Esophagus squamous epithelium (tissue), 5 donors: ENCODE measurements around the gene HS6ST1. TPM values are rescaled to one million over a fixed set of nuclear protein-coding genes. Genes with fewer than 3 reads are reported as not detected.

Experiments used
- DNase-seq: peaks from one replicate; lab custom pipeline; 2025; lab: John Stamatoyannopoulos, UW
- H3K27ac ChIP-seq, 4 donors: fragments of 200-600 bp; sonication (generic); one replicate each; pipeline ENCODE4 v1.5.1; 2016 to 2019; ENCODE audit warnings: mild to moderate bottlenecking in 1 of 4
- H3K27me3 ChIP-seq, 4 donors: fragments of 200-600 bp; sonication (generic); 1 replicate in 3 of 4; 2 replicates in 1 of 4; pipeline versions ENCODE4 v1.5.1 to v1.6.0; 2017 to 2021; ENCODE audit warnings: antibody characterized with exemption in 1 of 4
- H3K36me3 ChIP-seq, 3 donors: fragments of 200-600 bp; sonication (generic); one replicate each; pipeline ENCODE4 v1.5.1; 2016 to 2019
- H3K4me1 ChIP-seq, 3 donors: fragments of 200-600 bp; sonication (generic); one replicate each; pipeline ENCODE4 v1.5.1; 2017 to 2019
- H3K4me3 ChIP-seq, 4 donors: fragments of 200-600 bp; sonication (generic); 1 replicate in 3 of 4; 2 replicates in 1 of 4; pipeline ENCODE4 v1.5.1; 2016 to 2019; ENCODE audit warnings: mild to moderate bottlenecking in 2 of 4, moderate library complexity in 1 of 4
- H3K9me3 ChIP-seq, 3 donors: fragments of 200-600 bp; sonication (generic); one replicate each; pipeline ENCODE4 v1.5.1; 2016 to 2019
- POLR2A ChIP-seq, 4 donors: fragments of 450-650 bp; IDR thresholded peaks; one replicate each; pipeline ENCODE4 v1.6.1; 2017; ENCODE audit warnings: antibody characterized with exemption in 4 of 4, mild to moderate bottlenecking in 4 of 4, moderate library complexity in 3 of 4
- WGBS, 2 donors: methylation state at CpG; one replicate each; pipeline ENCODE4 v1.1.5; 2018; 5-methylcytosine and 5-hydroxymethylcytosine counted together
- intact Hi-C: fragments of 100-400 bp; cut with DNase I; formaldehyde crosslinking; loops from one replicate; pipeline ENCODE4 v1.15.0; 2022
- total RNA-seq, 4 donors: library from RNA; depleted of rRNA; stranded (reverse); fragments of >200 nt; gene quantifications; one replicate each; pipeline ENCODE4 v1.1.0, GENCODE V29; 2016
- TF ChIP-seq, protein P1 (sequence below), 6 experiments: fragments of 450-650 bp in 4 of 6; fragments of 200-600 bp in 2 of 6; sonication (generic) in 2 of 6; IDR thresholded peaks; one replicate each; pipeline ENCODE4 v1.5.1; 2016 to 2019; ENCODE audit warnings: antibody characterized with exemption in 6 of 6, mild to moderate bottlenecking in 4 of 6, moderate library complexity in 4 of 6
- donor health status: DM: yes; HTN: yes; CAD: no.

The HS6ST1 gene
- total RNA-seq, 4 donors from 2014 or later = 44.7 to 73.8 (median 56.8) TPM

DNA sequence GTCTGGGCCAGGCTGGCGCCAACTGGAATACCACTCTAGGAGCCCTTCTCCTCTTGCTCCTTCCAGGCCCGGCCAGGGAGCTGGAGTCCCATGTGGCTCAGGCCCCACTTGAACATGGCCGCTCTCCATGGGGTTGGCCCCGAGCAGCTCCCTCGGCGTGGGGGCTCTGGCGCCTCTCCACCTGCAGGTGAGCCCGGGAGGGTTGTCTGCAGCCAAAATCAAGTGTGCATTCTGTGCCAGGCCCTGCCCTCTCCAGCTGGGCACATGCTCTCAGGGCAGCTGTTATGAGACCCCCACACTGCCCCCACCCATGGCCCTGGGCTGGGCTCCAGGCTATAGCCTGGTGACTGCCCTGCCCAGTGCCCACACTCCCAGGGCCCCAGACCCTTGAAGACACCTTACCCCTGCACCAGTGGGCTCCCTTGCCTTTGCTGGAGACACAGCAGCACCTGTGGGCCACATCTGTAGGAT, 45.8 kb upstream of the HS6ST1 start:
- no peak overlapping the region for H3K27ac ChIP-seq
- no peaks in the 10 kb centered on the region for H3K9me3 ChIP-seq
- H3K4me3 ChIP-seq = no peak overlapping the region
- peaks cover 6 to 23% (median 13%) of the 10 kb centered on the region in 3 donors for H3K4me1 ChIP-seq
- 87 to 100% methylated on average over 3 to 7 of the region's 8 CpGs for WGBS, 2 donors
- TF ChIP-seq, protein P1, sequence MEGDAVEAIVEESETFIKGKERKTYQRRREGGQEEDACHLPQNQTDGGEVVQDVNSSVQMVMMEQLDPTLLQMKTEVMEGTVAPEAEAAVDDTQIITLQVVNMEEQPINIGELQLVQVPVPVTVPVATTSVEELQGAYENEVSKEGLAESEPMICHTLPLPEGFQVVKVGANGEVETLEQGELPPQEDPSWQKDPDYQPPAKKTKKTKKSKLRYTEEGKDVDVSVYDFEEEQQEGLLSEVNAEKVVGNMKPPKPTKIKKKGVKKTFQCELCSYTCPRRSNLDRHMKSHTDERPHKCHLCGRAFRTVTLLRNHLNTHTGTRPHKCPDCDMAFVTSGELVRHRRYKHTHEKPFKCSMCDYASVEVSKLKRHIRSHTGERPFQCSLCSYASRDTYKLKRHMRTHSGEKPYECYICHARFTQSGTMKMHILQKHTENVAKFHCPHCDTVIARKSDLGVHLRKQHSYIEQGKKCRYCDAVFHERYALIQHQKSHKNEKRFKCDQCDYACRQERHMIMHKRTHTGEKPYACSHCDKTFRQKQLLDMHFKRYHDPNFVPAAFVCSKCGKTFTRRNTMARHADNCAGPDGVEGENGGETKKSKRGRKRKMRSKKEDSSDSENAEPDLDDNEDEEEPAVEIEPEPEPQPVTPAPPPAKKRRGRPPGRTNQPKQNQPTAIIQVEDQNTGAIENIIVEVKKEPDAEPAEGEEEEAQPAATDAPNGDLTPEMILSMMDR (IDR thresholded peaks at IDR 0.05) = no peak
- no peak for TF ChIP-seq POLR2A (IDR thresholded peaks at IDR 0.05)
- no peaks in the 10 kb centered on the region for H3K36me3 ChIP-seq
- intact Hi-C loops = no loop called here
- H3K27me3 ChIP-seq = no peaks in the 10 kb centered on the region
- no peak for DNase-seq

DNA sequence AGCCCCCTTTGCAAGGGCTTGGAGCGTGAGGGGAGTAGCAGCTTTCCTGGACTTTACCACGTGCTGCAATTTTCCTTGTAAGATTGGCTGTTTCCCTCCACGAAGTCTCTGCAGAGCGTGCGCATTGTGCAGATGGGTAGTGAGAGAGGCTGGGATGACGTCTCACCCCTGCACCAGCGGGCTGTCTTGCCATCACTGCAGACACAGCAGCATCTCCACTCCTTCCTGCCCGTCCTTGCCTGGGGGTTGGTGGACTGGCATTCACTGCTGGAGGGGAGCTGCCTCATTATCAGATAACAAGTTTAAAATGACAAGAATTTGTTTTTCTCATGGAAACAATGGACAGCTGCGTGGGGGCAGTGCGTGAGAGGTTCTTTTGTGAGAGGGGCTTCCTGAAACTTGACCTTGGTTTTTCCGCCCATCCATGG, 45.3 kb upstream of the HS6ST1 start:
- 68 to 82% methylated on average over 5 to 11 of the region's 11 CpGs for WGBS, 2 donors
- intact Hi-C loops = no loop called here
- H3K4me3 ChIP-seq = no peak overlapping the region
- H3K27me3 ChIP-seq = no peaks in the 10 kb centered on the region
- no peaks in the 10 kb centered on the region for H3K36me3 ChIP-seq
- no peaks in the 10 kb centered on the region for H3K9me3 ChIP-seq
- DNase-seq = no peak
- TF ChIP-seq POLR2A (IDR thresholded peaks at IDR 0.05) = no peak
- TF ChIP-seq, protein P1 (IDR thresholded peaks at IDR 0.05) = no peak
- H3K4me1 ChIP-seq = peaks cover under 1 to 18% (median 8%) of the 10 kb centered on the region in 3 donors
- H3K27ac ChIP-seq = no peak overlapping the region

DNA sequence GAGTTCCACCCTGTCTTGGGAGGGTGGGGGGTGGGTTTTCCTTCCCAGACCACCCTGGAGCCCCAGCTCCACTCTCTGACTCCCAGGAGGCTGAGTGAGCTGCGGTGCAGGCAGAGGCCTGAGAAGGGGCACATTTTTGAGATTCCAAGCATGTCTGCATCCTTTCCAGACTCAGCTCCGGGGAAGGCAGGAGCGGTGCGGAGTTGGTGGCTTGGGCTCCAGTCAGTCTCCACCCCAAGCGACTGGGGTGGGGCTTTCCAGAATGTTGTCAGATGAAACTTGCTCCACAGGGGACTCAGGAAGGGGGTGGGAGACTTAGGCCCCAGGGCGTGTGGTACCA, 44.2 kb upstream of the HS6ST1 start:
- intact Hi-C loops = no loop called here
- no peak overlapping the region for H3K27ac ChIP-seq
- no peaks in the 10 kb centered on the region for H3K9me3 ChIP-seq
- DNase-seq = no peak
- no peak overlapping the region for H3K4me3 ChIP-seq
- no peaks in the 10 kb centered on the region for H3K36me3 ChIP-seq
- WGBS, 2 donors = 24 to 40% methylated on average over 3 to 4 of the region's 6 CpGs
- TF ChIP-seq, protein P1 (IDR thresholded peaks at IDR 0.05) = no peak
- no peak for TF ChIP-seq POLR2A (IDR thresholded peaks at IDR 0.05)
- peaks cover 0 to 13% (median 7%) of the 10 kb centered on the region in 3 donors for H3K4me1 ChIP-seq
- H3K27me3 ChIP-seq = no peaks in the 10 kb centered on the region

DNA sequence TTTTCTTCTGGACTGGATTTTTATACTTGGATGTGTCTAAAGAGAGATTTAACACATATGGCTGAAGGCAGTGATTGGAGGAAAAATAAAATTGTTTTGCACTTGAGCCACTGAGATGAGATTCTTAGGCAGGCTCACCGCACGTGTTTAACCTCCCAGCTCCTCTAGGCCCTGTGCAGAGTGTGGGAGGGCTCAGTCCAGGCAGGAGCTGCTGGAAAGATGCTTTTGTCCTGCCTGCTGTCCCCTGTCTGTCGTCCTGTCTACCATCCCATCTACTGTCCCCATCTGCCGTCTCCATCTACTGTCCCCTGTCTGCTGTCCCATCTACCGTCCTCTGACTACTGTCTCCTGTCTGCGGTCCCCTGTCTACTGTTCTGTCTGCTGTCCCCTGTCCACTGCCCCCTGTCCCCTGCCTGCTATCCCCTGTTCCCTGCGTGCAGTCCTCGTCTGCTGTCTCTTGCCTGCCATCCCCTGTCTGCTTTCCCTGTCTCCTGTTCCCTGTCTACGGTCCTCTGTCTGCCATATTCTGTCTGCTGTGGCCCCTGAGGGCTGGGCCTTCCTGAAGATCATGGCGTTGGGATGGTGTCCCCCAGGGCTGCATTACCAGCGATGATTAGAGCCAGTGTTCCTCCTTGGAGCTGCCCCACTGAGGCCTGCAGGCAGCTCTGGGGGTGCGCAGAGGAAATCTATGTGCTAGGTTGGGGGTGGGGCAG, 43.7 kb upstream of the HS6ST1 start:
- Histone ChIP-seq H3K36me3 (no peaks in the 10 kb centered on the region), H3K4me1 (peaks cover 0 to 13% (median 7%) of the 10 kb centered on the region in 3 donors), H3K4me3 (no peak overlapping the region), H3K27me3 (no peaks in the 10 kb centered on the region), H3K27ac (no peak overlapping the region), H3K9me3 (no peaks in the 10 kb centered on the region)
- TF ChIP-seq, protein P1 (IDR thresholded peaks at IDR 0.05) = no peak
- TF ChIP-seq POLR2A (IDR thresholded peaks at IDR 0.05) = no peak
- DNase-seq = no peak
- intact Hi-C loops = no loop called here
- 83 to 92% methylated on average over 8 to 9 of the region's 12 CpGs for WGBS, 2 donors

DNA sequence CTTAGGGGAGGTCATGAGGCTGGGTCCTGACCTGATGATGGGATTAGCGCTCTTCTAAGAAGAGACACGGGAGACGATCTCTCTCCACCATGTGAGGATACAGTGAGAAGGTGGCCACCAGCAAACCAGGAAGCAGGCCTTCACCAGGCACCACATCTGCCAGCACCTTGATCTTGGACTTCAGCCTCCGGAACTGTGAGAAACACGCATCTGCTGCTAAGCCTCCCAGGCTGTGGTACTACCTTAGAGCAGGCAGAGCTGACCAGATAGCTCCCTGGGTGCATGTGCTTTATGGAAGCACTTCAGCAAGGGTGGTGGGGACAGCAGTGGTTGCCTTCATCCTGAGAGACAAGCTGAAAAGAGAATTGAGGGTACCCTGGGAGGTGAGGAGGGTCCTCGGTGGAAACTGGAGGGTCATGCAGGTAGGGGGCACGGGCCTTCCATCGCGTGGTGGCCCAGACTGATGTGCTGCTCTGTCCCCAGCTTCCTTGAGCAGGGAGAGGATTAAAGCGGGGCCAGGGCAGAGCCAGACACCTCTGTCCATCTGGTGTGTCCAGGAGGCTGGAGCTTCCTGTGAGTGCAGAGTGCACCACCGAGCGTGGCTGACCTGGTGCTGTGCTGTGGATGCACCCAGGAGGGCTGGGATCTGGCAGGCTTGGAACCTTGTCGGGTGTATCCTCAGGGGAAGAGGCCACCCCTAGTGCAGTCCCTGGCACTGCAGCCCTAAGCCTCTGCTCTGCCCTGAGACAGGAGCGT, 42.9 kb upstream of the HS6ST1 start:
- Histone ChIP-seq H3K36me3 (no peaks in the 10 kb centered on the region), H3K9me3 (no peaks in the 10 kb centered on the region), H3K4me1 (peaks cover 0 to 13% (median 7%) of the 10 kb centered on the region in 3 donors), H3K27me3 (no peaks in the 10 kb centered on the region), H3K4me3 (no peak overlapping the region), H3K27ac (no peak overlapping the region)
- intact Hi-C loops = no loop called here
- no peak for TF ChIP-seq POLR2A (IDR thresholded peaks at IDR 0.05)
- TF ChIP-seq, protein P1 (IDR thresholded peaks at IDR 0.05) = no peak
- DNase-seq = no peak
- WGBS, 2 donors = 86 to 87% methylated on average over 9 to 10 of the region's 14 CpGs
